Measurements from ENCODE around the gene KEL.
"Not testable (repeated sequence)": the region's sequence is repeated elsewhere in the genome, so short reads cannot be mapped to it uniquely, and the experiment has no call there.

KEL gene

DNA sequence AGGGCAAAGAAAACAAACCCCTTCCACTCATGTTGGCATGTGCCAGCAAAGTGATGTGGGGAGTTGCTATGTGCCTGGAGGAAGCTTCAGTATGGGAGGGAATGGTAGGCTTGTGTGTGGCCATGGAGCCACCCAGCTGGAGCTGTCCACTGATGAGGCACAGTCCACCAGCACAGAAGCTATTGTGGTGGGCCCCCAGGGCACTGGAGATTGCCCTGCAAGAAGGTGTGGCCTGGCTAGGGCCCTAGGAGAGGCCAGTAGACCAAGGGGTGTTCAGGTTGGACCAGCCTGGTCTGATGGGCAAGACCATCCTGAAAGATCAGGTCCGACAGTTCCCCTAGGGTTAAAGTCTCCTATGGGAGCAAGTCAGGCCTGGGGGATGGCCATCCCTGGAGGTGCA lies 22.1 kb upstream of the KEL start:
- Histone ChIP-seq H2BK12ac (ENCODE audit: low read length in 2 of 2) (no peak overlapping the region), H3K9ac (ENCODE audit: low read length) (no peak overlapping the region), H3K14ac (ENCODE audit: low read length in 2 of 2) (no peak overlapping the region), H3K27me3 (ENCODE audit: control insufficient read depth in 1 of 2, insufficient read depth in 1 of 2, low read length in 2 of 2) (no peaks in the 10 kb centered on the region), H2AFZ (ENCODE audit: low read depth, low read length) (no peak overlapping the region), H4K91ac (ENCODE audit: low read length) (no peak overlapping the region), H3K27ac (ENCODE audit: low read length, poor library complexity, severe bottlenecking) (no peak overlapping the region), H3K4ac (ENCODE audit: low read depth in 1 of 2, low read length in 2 of 2) (no peak overlapping the region), H3K4me1 (ENCODE audit: control insufficient read depth, insufficient read depth, low read depth, low read length) (no peaks in the 10 kb centered on the region), H4K8ac (ENCODE audit: low read length) (no peak overlapping the region), H2AK5ac (ENCODE audit: low read length, severe bottlenecking) (no peak overlapping the region), H3K79me1 (replicated peaks; ENCODE audit: low read length, poor library complexity, severe bottlenecking) (no peaks in the 10 kb centered on the region), H3K4me3 (ENCODE audit: insufficient read depth in 1 of 2, low read depth in 1 of 2, low read length in 2 of 2) (no peak overlapping the region), H3K36me3 (ENCODE audit: control insufficient read depth in 1 of 2, insufficient read depth in 2 of 2, low read depth in 1 of 2, low read length in 2 of 2) (no peaks in the 10 kb centered on the region), H3K9me3 (ENCODE audit: control insufficient read depth, low read length) (peaks cover 6% of the 10 kb centered on the region), H2BK15ac (ENCODE audit: low read depth, poor library complexity, severe bottlenecking) (no peak overlapping the region), H3K4me2 (ENCODE audit: low read length, poor library complexity, severe bottlenecking) (no peak overlapping the region), H3K18ac (ENCODE audit: low read depth in 1 of 2, low read length in 2 of 2) (no peak overlapping the region), H3K23ac (ENCODE audit: low read length in 2 of 2) (no peak overlapping the region), H2BK5ac (ENCODE audit: low read depth, low read length, poor library complexity, severe bottlenecking) (no peak overlapping the region), H2BK120ac (ENCODE audit: low read depth, low read length) (no peak overlapping the region)
- WGBS: 70% methylated on average over 1 of the region's 1 CpG
- no peak for DNase-seq

DNA sequence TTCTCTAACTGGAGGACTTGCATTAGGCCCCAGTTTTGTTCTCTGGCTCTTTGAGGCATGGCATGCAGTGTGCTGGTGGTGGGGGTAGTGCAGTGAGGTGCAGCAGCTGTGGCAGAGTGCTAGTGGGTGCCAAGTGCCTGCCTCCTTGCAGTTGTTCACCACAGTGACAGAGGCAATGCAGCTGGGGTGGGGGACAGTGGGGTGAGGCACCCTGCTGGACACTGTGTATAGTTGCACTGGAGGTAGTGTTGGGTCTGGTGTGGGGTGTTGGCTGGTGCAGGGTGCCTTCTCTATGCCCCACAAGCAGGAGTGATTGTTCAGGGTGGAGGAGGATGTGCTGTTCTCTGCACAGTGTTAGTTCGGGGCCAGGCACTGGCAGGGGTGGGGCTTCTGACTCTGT lies 21.7 kb upstream of the KEL start:
- no peaks in the 10 kb centered on the region for H3K79me1 ChIP-seq (replicated peaks; ENCODE audit: low read length, poor library complexity, severe bottlenecking)
- no peak overlapping the region for H2BK12ac ChIP-seq (ENCODE audit: low read length in 2 of 2)
- no peak overlapping the region for H3K27ac ChIP-seq (ENCODE audit: low read length, poor library complexity, severe bottlenecking)
- H4K8ac ChIP-seq (ENCODE audit: low read length): no peak overlapping the region
- no peak overlapping the region for H3K4ac ChIP-seq (ENCODE audit: low read depth in 1 of 2, low read length in 2 of 2)
- DNase-seq: no peak
- H3K4me2 ChIP-seq (ENCODE audit: low read length, poor library complexity, severe bottlenecking): no peak overlapping the region
- H2BK120ac ChIP-seq (ENCODE audit: low read depth, low read length): no peak overlapping the region
- WGBS: no CpG with 5 or more reads among the region's 1 CpG
- H3K23ac ChIP-seq (ENCODE audit: low read length in 2 of 2): no peak overlapping the region
- H4K91ac ChIP-seq (ENCODE audit: low read length): no peak overlapping the region
- H3K4me3 ChIP-seq (ENCODE audit: insufficient read depth in 1 of 2, low read depth in 1 of 2, low read length in 2 of 2): no peak overlapping the region
- no peak overlapping the region for H2BK15ac ChIP-seq (ENCODE audit: low read depth, poor library complexity, severe bottlenecking)
- H2BK5ac ChIP-seq (ENCODE audit: low read depth, low read length, poor library complexity, severe bottlenecking): no peak overlapping the region
- peaks cover 6% of the 10 kb centered on the region for H3K9me3 ChIP-seq (ENCODE audit: control insufficient read depth, low read length)
- H3K4me1 ChIP-seq (ENCODE audit: control insufficient read depth, insufficient read depth, low read depth, low read length): no peaks in the 10 kb centered on the region
- H3K14ac ChIP-seq (ENCODE audit: low read length in 2 of 2): no peak overlapping the region
- H3K27me3 ChIP-seq (ENCODE audit: control insufficient read depth in 1 of 2, insufficient read depth in 1 of 2, low read length in 2 of 2): no peaks in the 10 kb centered on the region
- H3K18ac ChIP-seq (ENCODE audit: low read depth in 1 of 2, low read length in 2 of 2): no peak overlapping the region
- no peak overlapping the region for H3K9ac ChIP-seq (ENCODE audit: low read length)
- H2AK5ac ChIP-seq (ENCODE audit: low read length, severe bottlenecking): no peak overlapping the region
- no peaks in the 10 kb centered on the region for H3K36me3 ChIP-seq (ENCODE audit: control insufficient read depth in 1 of 2, insufficient read depth in 2 of 2, low read depth in 1 of 2, low read length in 2 of 2)
- H2AFZ ChIP-seq (ENCODE audit: low read depth, low read length): no peak overlapping the region

DNA sequence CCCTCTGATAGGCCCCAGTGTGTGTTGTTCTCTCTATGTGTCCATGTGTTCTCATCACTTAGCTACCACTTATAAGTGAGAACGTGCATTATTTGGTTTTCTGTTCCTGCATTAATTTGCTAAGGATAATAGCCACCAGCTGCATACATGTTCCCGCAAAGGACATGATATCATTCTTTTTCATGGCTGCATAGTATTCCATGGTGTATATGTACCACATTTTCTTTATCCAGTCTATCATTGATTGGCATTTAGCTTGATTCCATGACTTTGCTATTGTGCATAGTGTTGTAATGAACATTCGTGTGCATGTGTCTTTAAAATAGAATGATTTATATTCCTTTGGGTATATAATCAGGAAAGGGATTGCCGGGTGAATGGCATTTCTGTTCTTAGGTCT lies 16.2 kb upstream of the KEL start:
- H3K27ac ChIP-seq (ENCODE audit: low read length, poor library complexity, severe bottlenecking); H3K18ac ChIP-seq (ENCODE audit: low read depth in 1 of 2, low read length in 2 of 2); H2AK5ac ChIP-seq (ENCODE audit: low read length, severe bottlenecking); H2BK5ac ChIP-seq (ENCODE audit: low read depth, low read length, poor library complexity, severe bottlenecking); H2BK15ac ChIP-seq (ENCODE audit: low read depth, poor library complexity, severe bottlenecking); DNase-seq; H2AFZ ChIP-seq (ENCODE audit: low read depth, low read length); H3K4me3 ChIP-seq (ENCODE audit: insufficient read depth in 1 of 2, low read depth in 1 of 2, low read length in 2 of 2); H3K36me3 ChIP-seq (ENCODE audit: control insufficient read depth in 1 of 2, insufficient read depth in 2 of 2, low read depth in 1 of 2, low read length in 2 of 2); H3K14ac ChIP-seq (ENCODE audit: low read length in 2 of 2); H3K27me3 ChIP-seq (ENCODE audit: control insufficient read depth in 1 of 2, insufficient read depth in 1 of 2, low read length in 2 of 2); H3K4ac ChIP-seq (ENCODE audit: low read depth in 1 of 2, low read length in 2 of 2); H3K9ac ChIP-seq (ENCODE audit: low read length); H3K23ac ChIP-seq (ENCODE audit: low read length in 2 of 2); H4K8ac ChIP-seq (ENCODE audit: low read length); H2BK12ac ChIP-seq (ENCODE audit: low read length in 2 of 2); H3K4me2 ChIP-seq (ENCODE audit: low read length, poor library complexity, severe bottlenecking); H3K9me3 ChIP-seq (ENCODE audit: control insufficient read depth, low read length); H3K4me1 ChIP-seq (ENCODE audit: control insufficient read depth, insufficient read depth, low read depth, low read length); H3K79me1 ChIP-seq (replicated peaks; ENCODE audit: low read length, poor library complexity, severe bottlenecking); H4K91ac ChIP-seq (ENCODE audit: low read length); H2BK120ac ChIP-seq (ENCODE audit: low read depth, low read length): not testable (repeated sequence)
- WGBS: 76% methylated on average over 3 of the region's 4 CpGs

GRCh38 chr7:142974626-142975025 lies 12.5 kb upstream of the KEL start:
- no peak for DNase-seq
- no peak overlapping the region for H3K4ac ChIP-seq (ENCODE audit: low read depth in 1 of 2, low read length in 2 of 2)
- H3K4me2 ChIP-seq (ENCODE audit: low read length, poor library complexity, severe bottlenecking): no peak overlapping the region
- H3K27ac ChIP-seq (ENCODE audit: low read length, poor library complexity, severe bottlenecking): no peak overlapping the region
- H4K8ac ChIP-seq (ENCODE audit: low read length): no peak overlapping the region
- H3K36me3 ChIP-seq (ENCODE audit: control insufficient read depth in 1 of 2, insufficient read depth in 2 of 2, low read depth in 1 of 2, low read length in 2 of 2): no peaks in the 10 kb centered on the region
- peaks cover 6% of the 10 kb centered on the region for H3K9me3 ChIP-seq (ENCODE audit: control insufficient read depth, low read length)
- no peak overlapping the region for H3K18ac ChIP-seq (ENCODE audit: low read depth in 1 of 2, low read length in 2 of 2)
- no peaks in the 10 kb centered on the region for H3K79me1 ChIP-seq (replicated peaks; ENCODE audit: low read length, poor library complexity, severe bottlenecking)
- H3K4me3 ChIP-seq (ENCODE audit: insufficient read depth in 1 of 2, low read depth in 1 of 2, low read length in 2 of 2): no peak overlapping the region
- no peak overlapping the region for H2BK5ac ChIP-seq (ENCODE audit: low read depth, low read length, poor library complexity, severe bottlenecking)
- no peak overlapping the region for H2AFZ ChIP-seq (ENCODE audit: low read depth, low read length)
- H2AK5ac ChIP-seq (ENCODE audit: low read length, severe bottlenecking): no peak overlapping the region
- no peak overlapping the region for H3K23ac ChIP-seq (ENCODE audit: low read length in 2 of 2)
- H2BK15ac ChIP-seq (ENCODE audit: low read depth, poor library complexity, severe bottlenecking): no peak overlapping the region
- WGBS: 74% methylated on average over 3 of the region's 3 CpGs
- H3K27me3 ChIP-seq (ENCODE audit: control insufficient read depth in 1 of 2, insufficient read depth in 1 of 2, low read length in 2 of 2): no peaks in the 10 kb centered on the region
- H3K9ac ChIP-seq (ENCODE audit: low read length): no peak overlapping the region
- no peak overlapping the region for H2BK120ac ChIP-seq (ENCODE audit: low read depth, low read length)
- H3K14ac ChIP-seq (ENCODE audit: low read length in 2 of 2): no peak overlapping the region
- H4K91ac ChIP-seq (ENCODE audit: low read length): no peak overlapping the region
- no peak overlapping the region for H2BK12ac ChIP-seq (ENCODE audit: low read length in 2 of 2)
- no peaks in the 10 kb centered on the region for H3K4me1 ChIP-seq (ENCODE audit: control insufficient read depth, insufficient read depth, low read depth, low read length)

Measured in mesenchymal stem cell (in vitro differentiated cells and primary cell).